NCI-H69 (cell line): ENCODE data around the gene CYTH3.
"Not testable (repeated sequence)": the region's sequence is repeated elsewhere in the genome, so short reads cannot be mapped to it uniquely, and the experiment has no call there.

Experiments
- DNase-seq: peaks from one replicate; lab custom pipeline; 2025; lab: John Stamatoyannopoulos, UW

Gene CYTH3

DNA sequence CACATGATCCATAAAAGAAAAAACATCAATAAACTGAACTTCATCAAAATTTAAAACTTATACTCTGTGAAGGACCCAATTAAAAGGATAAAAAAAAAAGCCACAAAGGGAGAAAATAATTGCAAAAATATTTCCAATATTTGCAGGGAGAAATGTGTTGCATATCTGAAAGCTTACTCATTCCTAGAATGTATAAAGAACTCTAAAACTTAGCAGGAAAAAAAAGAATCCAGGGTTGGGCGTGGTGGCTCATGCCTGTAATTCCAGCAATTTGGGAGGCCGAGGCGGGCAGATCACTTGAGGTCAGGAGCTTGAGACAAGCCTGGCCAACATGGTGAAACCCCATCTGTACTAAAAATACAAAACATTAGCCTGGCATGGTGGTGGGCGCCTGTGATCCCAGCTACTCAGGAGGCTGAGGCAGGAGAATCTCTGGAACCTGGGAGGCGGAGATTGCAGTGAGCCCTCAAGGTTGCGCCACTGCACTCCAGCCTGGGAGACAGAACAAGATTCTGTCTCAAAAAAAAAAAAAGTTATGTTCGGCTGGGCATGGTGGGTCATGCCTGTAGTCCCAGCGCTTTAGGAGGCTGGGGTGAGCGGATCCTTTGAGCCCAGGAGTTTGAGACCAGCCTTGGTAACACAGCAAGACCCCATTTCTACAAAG, 11.1 kb upstream of the CYTH3 start:
- DNase-seq = not testable (repeated sequence)

DNA sequence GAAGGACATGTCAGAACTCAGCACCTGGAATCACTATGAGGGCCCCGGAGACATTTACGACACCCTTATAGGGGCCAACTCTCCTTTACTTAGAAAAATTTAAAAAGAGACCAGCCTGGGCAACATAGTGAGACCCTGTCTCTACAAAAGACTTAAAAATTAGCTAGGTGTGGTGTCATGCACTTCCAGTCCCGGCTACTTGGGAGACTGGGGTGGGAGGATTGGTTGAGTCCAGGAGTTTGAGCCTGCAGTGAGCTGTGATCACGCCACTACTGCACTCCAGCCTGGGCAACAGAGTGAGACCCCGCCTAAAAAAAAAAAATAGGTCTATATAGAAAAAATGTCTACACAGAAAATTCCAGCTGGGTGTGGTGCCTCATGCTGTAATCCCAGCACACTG, 7.5 kb upstream of the CYTH3 start:
- no peak for DNase-seq

DNA sequence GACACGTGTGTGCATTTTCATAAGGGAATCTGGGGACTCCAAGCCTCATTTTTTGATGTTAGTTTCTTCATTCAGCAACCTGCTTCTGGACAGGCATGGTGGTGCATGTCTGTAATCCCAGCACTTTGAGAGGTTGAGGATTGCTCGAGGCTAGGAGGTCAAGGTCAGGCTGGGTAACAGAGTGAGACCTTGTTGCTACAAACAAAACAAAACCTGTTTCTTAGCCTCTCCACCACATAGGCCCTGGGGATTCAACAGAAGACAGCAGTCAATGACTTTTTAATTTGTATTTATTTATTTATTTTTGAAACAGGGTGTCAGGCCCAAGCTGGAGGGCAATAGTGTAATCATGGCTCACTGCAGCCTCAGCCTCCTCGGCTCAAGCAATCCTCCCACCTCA, 6.9 kb upstream of the CYTH3 start:
- no peak for DNase-seq

DNA sequence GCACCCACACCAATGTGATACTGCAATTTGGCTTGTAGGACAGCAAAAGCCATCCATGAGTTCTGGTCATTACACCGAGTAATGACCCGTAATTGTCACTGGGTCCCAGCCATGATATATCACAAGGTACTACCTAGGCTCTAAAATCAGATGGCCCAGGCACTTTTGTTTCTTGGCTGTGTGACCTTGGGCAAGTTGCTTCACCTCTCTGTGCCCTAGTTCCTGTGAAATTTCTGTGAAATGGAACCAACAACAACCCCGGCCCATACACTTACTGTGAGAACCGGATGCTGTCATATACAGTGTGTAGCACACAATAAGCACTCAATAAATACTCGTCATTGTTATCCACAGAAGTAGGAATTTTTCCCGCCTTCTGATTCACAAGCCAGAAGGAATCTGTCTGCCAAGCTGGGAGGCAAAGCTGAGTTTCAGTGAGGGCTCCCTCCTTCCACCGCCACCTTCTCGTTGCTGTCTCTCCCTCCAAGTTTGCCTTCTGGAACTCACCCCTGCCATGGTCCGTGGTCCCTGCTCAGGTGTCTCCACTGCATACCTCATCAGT, 6.4 kb upstream of the CYTH3 start:
- DNase-seq = no peak

DNA sequence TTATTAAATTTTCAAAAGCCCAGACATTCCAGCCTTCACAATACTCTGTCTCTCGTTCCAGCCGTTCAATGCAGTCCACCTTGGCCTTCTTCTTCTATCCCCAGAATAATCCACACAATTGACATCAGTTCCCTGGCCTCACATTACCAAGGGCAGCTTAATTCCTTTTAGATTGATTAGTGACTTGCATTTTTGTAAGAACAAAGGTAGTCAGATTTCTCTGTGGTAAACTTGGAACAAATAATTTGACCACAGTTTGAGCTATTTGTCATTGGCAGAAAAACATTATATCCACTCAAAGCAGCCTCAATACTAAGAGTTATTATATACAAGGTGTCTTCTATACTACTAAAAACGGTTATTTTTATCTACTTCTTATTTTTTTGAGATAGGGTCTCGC, 5.1 kb upstream of the CYTH3 start:
- no peak for DNase-seq

DNA sequence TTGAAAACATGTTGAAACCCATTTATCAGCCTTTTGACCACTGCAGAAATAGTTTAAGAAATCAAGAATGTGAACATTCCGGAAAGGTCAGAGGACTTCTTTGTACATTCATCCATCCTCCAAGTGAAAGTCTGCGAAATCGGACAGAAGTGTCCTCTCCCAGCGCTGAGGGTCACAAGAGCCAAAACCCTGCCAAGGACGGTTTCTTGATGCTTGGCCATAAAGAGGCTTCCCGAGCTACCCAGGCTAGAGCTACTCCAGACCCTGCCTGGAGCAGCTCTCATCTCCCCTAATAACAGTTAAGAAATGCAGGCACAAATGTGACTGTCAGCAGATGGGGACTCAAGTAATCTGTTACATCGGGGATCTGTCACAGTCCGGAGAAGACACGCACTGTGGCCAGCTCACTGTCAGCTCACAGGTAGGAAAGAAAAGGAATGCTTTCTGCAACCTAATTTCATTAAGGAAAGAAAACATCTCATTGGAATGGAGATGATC, 4.5 kb upstream of the CYTH3 start:
- DNase-seq = no peak

DNA sequence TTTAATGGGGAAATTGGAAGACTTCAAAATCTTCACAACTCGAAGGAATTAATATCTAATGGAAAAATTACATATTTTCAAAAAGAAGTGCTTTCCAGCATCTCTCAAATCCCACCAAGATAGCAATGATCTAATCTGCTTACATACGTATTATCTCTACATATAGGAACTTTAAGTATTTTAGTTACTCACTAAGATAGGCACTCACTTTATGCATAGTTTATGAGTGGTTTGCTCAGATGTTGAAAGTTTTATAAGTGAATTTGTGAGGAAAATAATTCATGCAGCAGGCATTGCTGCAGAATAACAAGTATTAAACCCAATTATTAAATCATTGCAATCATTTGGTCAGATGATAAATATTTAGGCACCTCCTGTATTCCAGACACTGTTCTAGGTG, 2.3 kb upstream of the CYTH3 start:
- DNase-seq = no peak

DNA sequence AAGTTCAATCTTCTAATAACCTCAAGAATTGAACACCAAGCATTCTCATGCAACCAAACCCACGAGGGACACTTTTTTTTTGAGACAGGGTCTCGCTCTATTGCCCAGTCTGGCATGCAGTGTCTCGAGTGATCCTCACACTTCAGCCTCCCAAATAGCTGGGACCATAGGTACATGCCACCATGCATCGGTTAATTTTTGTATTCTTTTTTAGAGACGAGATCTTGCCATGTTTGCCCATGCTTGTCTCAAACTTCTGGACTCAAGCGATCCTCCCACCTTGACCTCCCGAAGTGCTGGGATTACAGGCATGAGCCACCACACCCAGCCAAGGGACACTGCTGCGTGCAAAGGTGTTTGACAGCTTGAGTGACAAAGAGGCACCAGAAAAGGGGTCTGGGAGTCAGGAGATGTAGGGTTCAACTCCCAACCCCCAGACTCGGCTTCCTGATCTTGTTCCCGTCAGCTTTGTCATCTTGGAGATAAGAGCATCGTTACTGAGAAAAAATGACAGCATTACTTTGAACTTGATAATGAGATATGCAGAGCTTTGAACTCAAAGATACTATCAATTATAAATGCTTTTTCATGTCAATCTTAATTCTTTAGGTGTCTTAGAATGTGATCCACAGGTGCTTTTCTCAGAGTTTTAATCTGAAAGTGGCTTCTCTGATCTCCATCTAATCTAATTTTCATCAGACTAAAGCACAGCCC, 1.6 kb upstream of the CYTH3 start:
- no peak for DNase-seq

DNA sequence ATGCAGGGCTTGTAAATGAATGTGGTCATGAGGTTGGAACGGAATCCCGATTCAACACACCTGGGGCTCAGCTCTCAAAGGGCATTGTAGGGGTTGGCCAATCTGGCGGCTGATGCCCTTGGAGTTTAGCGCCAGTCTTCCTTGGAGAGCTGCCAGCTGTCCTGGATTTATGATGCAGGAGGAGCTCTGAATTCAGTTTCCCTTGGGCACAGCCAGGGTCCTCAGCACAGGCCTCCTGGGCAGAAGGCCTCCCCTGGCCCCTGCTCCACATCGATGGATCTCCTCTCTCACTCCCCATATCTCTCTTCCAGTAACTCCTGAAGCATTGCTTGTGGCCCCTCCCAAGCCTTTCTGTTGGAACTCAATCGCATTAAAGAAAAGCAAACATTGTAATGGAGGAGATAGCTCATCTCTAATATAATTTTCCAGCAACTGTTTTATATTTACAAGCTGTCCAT, 985 bp upstream of the CYTH3 start:
- DNase-seq = peak; percentile 99

DNA sequence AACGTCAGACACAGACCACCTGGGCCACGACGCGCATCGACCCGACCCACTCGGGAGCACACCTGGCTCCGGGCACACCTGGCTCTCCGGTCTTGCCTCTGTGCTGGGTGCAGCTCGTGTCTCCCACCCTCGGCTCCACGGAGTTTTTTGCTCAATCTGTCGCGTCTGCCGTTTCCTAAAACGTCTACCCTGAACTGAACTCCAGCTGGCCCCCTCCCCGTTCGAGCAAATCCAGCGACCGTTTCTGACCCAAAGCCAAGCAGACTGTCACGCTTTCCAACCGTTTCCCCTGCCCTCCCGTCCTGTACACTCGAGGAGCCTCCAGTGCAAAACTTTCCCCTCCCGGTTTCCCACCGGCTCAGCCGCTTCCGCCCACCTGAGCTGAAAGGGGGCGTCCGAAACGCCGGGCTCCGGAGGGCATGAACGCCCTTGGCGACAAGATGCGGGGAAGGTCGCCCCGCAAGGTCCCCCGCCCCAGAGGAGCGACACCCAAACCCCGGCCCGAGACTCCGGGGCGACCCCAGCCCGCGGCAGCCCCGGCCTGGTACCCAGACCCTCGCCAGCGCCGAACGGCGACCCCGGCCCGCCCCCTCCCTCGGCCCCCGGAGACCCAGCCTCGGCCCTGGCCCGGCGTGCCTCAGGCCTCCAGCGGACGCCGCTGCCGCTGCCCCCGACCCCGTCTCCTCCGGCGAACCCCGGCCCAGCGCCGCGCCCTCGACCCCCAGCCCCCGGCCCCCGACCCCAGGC, 557 bp downstream of the CYTH3 start:
- peak; percentile 55 for DNase-seq

DNA sequence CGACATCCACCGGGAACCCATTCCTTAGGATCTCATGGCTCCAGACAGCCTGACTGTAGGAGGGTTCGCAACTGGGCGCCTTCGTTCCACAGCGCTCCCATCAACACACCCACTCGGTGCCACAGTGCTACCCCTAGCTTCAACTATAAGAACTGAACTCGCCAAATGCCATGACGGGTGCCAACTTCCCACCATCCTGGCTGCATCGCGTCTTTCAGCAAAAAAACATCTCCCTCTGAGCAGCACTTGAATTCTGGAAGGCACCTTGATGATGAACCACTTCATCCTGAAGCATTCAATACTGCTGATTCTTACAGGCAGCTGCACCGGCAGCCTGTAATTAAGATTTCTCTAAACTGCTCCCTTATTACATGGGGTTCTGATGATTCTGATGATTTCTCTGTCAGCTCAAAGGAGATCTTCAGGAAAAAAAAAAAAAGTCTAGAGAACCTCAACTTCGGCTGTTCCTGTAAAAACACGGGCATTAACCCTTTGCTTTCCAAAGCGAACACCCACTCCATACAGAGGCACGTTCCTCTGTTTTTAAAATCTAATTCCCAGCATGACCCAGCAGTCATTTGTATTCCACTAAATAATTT, 1.3 kb downstream of the CYTH3 start:
- DNase-seq = peak; percentile 80

DNA sequence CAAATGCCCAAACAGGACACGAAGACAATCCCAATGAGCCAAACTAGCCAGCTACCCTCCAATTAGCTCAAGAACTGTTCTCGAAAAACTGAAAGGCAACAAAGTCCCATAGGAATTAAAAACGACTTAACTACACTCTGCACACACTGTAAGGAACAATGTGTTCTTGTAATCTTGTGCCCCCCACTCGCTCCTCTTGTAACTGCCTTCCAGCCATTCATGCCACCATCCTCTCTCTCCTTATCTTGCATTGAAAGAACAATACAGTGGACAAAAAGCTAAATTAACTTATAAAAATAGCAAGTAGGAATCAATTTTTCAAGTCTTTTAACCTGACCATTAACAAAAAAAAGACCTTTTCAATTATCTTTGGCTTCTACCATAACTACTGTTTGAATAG, 2.9 kb downstream of the CYTH3 start:
- peak; percentile 72 for DNase-seq

DNA sequence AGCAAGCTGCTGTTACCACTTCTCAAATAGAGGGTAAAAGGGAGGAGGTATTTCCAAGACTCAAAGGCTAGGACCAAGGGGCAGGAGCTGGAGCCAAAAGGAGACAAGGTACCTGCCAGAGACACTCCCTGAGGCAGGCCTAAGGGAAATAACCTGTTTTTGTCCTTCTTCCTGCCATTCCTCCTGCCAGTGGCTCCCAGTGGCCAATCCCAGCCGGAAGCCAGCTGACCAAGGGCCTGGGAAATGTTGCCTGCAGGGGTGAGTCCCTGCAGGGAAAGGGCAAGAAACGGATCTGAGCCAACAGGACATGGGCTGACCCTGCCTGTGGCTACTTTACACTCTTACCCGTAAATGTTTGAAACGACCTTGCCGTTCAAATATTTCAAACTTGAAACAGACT, 3.5 kb downstream of the CYTH3 start:
- peak; percentile 23 for DNase-seq

DNA sequence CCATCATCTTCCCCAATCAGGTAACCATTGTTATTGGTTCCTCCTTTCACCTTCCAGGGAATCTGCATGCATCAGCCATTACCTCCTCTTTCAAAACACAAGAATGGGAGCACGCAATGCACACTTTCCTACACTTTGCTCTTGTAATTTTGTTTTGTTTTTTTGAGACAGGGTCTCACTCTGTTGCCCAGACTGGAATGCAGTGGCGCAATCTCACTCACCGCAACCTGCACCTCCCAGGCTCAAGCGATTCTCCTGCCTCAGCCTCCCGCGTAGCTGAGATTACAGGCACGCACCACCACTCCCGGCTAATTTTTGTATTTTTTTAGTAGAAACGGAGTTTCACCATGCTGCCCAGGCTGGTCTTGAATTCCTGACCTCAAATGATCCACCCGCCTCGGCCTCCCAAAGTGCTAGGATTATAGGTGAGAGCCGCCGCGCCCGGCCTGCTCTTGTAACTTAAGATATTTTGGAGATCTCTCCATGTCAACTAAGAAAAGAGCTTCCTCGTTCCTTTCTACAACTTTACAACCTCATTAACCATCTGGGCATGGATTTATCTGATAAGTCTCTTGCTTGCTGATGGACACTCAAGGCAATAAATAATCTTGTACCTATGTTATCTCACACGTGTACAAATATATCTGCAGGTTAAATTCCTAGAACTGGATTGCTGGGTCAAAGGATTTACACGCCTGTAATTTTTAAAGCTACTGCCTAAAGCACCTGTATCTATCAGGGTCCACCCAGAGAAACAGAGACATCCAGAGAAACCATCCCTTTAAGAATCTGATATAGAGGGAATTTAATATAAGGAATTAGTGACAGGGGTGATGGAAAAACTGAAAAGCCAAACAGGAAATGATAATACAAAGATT, 4.2 kb downstream of the CYTH3 start:
- DNase-seq = no peak

DNA sequence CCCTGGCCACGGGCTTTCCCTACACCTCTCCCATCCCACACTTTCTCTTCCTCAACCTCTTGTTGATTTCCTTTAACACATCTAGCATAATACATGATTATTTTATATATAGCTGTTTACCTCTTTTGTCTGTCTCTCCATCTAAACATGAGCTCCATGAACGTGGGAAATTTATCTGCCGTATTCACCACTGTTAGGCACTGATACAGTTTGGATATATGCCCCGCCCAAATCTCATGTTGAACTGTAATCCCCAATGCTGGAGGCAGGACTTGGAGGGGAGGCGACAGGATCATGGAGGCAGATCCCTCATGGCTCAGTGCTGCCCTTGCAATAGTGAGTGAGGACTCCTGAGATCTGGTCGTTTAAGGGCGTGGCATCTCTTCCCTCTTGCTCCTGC, 5.7 kb downstream of the CYTH3 start:
- no peak for DNase-seq

DNA sequence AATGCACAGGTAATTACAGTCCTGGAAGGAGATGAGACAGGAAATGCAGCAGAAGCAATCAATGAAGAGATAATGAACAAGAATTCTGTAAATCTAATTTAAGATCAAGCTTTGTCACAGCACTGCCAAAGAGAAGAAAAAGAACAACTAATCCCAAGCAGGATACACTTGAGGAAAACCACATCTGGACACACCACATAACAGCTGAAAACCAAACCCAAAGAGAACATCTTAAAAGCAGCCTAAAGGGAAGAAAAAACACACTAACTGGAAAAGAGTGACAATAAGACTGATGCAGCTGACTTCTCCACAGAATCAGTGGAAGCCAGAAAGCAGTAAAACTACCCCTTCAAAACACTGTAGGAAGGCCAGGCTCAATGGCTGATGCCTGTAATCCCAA, 10.2 kb downstream of the CYTH3 start:
- peak; percentile 25 for DNase-seq

DNA sequence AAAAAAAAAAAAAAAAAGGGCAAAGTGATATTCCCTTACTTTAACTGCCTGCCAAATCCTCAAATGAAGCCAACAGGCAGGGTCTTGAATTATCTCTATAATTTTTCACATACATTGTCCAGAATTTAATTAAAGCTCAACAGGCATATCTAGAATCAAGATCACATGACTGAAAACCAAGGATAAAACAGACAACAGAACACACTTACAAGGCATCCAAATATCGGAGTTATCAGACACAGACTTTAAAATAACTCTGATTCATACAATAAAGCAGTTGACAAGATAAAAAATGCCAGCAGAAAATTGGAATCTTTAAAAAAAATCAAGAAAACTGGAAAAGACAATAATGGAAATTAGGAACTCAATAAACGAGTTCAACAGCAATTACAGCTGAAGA, 10.7 kb downstream of the CYTH3 start:
- no peak for DNase-seq

DNA sequence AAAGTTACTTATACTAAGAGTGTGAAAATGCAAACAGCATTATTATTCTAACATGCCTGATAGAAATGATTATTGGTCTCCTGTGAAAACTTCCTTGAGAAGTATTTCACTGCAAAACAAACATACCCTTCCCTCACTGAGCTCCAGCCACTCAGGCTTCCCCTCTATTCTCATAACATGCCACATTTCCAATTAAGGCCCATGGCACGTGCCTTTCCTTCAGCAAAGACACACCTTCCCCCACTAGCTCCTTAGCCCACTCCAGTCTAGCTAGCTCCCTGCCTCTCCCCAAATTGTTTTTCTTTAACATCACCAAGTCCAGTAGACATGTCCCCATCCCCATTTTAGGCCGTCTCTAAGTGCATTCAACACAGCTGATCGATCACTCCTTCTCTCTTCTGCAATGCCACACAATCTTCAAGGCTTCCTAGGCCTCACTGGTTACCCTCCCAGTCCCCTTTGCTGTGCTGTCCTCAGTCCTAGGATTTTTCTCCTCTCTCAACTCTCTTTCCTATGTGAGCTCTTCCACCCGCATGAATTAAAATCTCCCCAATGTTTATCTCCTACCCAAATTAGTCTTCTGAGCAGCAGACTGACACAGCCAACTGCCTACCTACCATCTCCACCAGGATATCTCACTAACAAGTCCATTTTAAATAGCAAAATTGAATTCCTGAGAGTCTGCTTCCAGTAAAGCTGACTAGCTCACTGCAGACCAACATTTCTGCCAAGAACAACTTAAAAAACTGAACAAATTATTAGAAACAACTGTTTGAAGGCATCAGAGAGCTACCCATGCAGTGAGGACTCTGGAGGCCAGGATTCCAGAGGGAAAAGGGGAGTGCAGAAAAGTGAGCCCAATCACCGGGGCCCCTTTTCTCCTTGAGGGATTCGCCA, 11.9 kb downstream of the CYTH3 start:
- DNase-seq = no peak

DNA sequence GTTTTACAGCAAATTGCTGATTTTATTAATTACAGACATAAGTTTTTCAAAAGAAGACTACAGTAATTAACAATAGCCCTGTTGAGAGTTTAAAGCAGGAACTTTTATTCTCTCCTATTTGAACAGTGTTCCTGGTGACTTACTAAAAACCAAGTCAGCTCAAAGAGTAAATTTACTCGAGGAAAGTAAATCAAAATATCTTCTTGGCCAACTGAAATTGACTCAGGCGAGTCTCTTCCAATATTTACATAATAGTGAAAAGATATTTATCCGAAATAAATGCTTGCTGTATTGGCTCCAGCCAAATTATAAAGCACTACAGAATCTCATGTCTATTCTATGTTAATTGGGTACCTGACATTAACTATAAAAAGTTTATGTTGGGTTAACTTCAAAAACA, 13.2 kb downstream of the CYTH3 start:
- no peak for DNase-seq
